Measurements from ENCODE around the gene PATL1.

PATL1 gene

DNA sequence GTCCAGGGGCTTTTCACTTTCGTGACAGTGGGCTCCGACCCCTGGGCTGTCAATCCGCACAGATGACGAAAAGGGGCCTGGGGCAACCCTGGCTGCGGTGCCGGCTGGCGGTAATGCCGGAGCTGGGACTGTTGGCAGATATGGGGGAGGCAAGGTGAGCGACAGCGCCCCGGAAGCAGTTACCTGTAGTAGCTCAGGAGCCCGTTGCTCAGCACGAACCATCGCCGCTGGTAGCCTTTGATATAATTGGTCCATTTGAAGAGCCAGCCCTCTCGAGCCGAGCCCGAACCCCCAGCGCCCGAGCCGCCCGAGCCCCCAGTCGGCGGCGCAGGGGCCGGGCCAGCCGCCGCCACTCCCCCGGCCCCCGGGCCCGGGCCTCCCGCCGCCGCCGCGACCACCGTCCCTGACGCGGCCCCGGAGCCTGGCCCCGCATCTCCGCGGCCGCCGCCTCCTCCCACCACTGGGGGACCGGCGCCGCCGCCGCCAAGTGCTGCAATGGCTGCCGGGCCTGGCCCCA lies 53.7 kb downstream of the PATL1 start:
- DNase-seq (ENCODE audit: low read depth), result no peak

DNA sequence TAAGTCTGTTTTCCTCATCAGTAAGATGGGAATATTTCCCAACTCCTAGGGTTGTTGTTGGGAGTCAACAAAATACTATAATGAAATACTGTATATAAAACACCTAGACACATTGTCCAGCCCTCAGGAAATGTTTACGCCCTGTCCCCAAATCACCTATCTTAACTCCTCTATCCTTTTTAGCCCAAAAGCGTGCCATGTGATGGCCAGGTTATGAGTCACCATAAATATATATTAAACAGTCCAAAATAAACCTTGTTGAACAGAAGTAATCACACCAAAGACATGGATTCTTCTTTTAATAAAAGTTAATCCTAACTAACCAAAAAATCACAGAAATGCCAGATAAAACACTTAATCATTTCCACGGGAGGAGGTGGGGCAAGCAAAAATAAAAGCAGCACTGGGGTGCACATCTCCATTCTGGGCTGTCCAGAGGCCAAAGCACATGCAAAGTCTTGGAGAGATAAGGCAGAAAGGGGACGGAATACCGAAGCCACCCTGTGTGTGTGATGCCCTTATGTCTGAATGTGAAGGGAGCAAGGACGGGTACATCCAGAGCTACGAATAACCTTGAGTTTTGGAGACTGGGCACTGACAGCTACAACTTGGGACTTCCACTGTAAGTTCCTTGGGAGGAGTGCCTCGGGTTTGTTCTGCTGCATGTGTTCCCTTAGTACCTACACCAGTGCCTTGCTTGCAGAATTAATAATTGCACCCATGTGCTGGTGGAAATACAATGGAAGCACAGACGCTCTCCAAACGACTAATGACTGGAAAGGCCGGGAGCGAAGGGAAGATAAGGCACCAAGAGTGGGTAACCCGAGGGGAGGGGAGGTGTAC lies 54.3 kb downstream of the PATL1 start:
- no peak for DNase-seq (ENCODE audit: low read depth)

DNA sequence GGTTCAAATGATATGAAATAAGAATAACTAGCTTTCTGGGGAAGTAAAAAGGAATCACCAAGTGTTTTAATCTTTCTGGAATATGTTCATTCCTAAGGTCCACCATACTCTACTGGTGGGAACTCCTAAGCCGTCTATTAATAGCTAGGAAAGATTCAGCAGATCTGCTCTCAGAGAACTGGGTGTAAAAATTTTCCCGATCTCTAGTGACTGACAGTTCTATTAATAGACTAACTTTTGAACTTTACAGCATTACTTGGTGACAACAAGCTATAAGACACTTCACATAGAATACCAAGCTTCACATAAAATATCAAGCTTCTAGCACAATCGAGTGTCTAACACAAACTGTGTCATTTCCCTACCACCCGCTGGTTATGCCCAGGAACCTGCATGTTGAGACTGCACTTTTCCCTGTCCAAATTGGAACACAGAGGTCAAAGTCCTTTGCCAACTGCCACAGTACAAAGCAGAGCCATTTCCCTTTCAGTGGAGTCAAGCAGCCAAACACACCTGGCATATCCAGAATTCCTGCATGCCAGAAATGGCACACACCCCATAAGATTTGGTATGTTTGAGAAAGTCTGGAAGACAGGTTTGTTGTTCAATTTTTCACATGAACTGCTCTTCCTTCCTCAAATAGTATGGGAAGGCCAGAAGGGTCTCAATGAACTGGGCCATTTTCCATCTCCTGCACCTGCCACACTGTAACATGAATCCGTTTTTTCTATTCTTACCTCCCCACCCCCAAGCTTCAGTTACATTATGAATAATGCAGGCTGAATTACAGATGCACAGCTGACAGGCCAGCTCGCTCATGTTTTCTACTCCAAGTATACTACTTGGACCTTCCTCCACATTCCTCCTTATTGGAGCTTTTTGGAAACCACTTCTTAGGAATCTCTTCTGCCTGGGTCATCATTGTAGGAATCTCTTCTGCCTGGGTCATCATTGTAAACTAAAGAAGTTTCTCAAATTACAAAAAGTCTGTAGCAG lies 57.0 kb downstream of the PATL1 start:
- DNase-seq (ENCODE audit: low read depth), result no peak

DNA sequence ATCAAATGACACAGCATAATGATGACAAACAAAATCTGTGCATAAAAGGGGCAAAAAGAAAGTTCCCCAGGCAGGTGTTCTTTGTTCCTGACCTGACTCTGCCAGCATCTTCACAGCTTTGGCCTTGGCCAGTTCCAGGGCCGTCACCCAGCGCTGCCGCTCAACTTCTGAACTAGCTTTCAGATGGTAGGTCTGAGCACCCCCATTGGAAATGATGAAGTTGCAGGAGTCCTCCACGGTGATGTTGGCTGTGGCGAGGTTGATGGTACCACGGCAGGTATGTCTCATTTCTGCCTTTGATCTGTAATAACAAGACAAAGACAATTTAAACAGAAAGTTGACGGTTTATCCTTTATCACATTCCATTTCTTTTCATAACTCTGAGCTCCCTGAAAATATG lies 58.5 kb downstream of the PATL1 start:
- no peak for DNase-seq (ENCODE audit: low read depth)

DNA sequence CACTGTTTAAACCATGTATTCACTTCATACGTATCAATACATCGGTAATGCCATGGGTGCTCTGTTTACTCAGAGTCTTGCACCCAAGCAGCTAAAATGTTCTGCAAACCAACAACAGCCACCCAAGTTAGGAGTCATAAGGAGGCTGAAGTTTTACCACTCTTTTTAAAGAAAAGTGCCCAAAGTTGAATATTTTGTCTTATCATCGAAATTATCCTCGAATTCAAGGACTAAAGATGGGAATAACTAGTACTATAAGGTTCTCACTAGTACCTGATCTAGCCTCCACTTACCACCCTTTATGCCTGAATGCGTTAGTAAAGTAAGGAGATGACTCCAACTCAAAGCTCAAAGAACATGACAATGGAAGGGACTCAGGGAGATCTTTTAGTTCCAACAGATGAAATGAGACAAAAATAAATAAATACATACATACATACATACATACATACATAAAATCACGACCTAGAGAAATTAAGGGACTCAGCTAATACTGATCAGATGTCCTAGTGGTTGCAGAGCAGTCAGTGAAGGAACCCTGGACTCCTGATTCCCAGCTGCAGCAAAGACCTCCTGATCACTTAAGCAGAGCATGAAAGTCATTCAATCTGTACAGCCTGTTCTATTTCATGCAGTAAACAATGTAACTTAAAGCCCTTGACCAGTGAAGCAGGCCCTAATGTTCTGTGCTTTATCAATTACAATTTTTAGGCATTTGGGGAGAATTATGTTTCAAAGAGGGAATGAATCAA lies 61.0 kb downstream of the PATL1 start:
- DNase-seq (ENCODE audit: low read depth), result no peak

DNA sequence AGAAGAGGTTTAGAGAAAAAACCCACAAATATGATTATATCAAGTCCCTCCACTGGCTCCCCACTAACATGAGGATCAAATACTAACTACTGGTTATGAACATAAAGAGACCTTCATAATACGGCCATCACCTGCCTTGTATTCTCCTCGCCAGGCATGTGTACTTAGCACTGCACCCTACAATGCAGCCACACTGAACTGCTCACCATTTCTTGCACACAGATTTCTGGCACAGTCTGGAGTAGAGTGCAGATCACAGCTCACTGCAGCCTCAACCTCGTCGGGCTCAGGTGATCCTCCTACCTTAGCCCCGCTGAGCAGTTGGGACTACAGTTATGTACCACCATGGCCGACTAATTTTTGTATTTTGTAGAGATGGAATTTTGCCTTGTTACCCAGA lies 66.4 kb downstream of the PATL1 start:
- DNase-seq (ENCODE audit: low read depth), result no peak

DNA sequence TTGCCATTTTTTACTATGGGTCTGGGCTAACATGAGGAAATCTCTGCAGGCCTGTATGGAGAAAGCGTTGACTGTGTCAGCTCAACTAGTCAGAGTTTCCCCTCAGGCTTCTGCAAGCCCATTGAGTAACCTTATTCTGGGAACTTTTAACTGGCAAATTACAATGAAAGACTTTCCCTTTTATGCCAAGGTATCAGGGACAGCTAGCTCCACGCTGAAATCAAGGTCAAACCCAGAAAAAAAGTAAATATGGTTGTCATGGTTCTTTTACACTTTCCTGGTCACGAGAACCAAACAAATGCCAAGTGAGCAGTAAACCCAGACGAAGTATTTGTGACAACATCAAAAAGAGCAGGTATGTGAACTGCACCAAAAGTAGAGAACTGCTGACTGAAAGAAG lies 67.0 kb downstream of the PATL1 start:
- no peak for DNase-seq (ENCODE audit: low read depth)

DNA sequence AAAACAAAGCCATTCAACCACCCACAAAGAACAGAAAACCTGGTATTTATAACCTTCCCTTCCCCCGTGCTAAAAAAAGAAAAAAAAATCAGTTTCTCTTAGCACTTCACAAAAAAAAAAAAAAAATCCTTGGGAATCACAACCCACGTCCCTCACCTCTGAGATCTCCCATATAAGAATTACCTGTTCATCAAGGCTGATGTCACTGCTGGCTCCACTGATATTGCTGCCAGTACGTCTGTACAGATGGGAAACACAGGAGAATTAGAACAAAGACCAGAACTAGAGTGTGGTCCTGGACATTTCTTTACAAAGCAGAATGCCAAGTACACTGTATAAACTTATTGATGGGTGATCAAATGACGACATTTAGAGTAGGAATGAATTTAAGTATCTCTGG lies 68.2 kb downstream of the PATL1 start:
- no peak for DNase-seq (ENCODE audit: low read depth)

DNA sequence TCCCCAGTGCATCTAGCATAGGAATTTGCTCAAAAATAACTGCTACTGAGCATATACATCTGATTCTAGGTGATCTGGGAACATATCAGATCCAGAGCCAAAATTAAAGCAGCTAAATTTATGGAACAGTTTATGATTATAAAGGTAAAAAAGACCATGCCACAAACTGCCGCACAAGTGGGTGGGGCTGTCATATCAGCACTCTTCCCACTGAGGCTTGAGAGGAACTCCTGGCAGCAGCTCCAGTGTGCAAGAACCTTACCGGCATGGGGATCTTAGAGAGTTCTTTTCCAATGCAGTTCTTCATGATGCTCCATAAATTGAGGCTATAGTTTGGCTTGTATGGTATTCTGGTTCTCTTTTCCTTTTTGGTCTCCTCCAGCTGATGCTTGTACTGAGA lies 68.6 kb downstream of the PATL1 start:
- no peak for DNase-seq (ENCODE audit: low read depth)

DNA sequence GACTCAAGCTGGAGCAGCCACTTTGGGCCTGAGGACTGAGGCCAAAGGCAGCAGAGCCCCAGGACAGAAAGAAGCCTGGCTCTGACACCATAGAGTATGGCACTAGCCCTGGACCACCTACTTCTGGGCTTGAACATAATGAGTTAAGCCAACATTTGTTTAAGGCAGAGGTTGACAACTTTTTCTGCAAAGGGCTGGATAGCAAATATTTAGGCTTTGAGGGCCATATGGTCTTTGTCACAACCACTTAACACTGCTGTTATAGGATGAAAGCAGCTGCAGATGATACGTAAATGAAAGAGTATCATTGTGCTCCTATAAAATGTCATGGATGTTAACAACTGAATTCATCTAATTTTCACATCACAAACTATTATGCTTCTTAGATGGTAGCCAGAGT lies 69.9 kb downstream of the PATL1 start:
- DNase-seq (ENCODE audit: low read depth), result no peak

Measured in CMK (cell line).